ENCODE measurements around the gene MBD5.
"Not testable (repeated sequence)": the region's sequence is repeated elsewhere in the genome, so short reads cannot be mapped to it uniquely, and the experiment has no call there.

The MBD5 gene

DNA sequence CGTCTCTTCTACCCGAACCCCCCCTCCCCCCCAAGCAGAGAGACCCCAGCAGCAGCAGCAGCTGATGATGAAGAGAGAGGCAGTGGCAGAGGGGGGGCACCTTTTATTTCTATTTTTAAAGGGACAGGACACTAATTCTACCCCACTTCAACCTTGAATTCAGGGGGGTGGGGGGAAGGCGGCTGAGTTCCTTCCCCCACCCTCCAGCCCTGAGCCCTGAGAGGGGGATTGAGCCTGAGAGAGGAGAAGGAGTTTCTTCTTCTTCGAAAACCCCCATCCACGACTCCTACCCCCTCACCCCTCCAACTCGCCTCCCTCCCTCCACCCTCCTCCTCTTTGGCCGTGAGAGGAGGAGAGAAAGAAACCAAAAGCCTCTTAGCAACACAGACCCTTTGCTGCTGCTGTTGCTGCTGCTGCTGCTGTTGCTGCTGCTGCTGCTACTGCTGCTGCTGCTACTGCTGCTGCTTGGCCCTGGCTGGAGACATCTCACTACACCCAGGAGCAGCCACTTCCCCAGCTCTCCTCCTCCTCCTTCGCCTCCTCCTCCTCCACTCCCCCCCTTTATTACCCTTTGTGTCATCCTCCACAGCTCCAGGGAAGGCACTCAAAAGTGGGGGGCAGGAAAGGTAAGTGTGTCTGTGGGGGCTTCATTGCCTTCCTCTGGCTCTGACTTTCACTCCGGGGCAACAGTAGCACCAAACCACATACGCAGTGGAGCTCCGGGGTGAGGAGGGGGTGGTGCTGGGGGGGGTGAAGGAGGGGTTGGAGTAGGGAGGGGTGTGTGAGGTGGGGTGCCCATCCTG is at the start of gene MBD5:
TSS of gene MBD5 (plus strand) at position 33 of the 803 bp plus-strand sequence.
- DNase-seq (ENCODE audit: low spot score), result peak; percentile 43

DNA sequence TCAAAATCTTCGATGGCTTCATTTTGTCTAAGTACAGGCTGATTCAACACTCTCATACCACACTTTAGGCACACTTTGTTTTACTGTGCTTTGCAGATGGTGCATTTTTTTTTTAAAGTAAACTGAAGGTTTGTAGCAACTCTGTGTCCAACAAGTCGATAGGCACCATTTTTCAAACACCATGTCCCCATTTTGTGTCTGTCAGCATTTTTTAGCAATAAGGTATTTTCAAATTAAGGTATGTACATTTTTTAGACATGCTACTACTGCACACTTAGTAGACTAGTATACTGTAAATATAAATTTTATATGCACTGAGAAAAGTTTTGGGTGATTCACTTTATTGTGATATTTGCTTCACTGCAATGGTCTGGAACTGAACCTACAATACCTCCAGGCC is 44.8 kb upstream of the MBD5 start:
- no peak for DNase-seq (ENCODE audit: low spot score)

DNA sequence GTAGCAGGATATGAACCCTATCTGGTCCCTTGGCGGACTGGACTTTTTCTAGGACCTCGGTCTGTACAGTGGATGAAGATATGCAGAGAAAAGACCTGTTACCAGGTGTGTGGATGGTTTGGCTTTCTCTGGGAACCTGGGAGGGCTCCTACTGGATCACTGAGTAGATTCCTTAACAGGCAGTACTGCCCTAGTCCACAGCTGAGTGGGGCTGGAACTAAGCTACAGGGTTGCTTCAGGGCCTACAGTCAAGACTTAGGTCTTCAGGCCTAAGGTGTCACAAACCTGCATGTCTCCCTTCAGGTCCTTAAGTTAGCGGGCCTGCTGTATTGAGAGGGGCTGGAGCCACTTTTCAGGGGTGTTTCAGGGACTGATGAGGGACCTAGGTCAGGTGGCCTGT is 43.2 kb upstream of the MBD5 start:
- DNase-seq (ENCODE audit: low spot score), result no peak

DNA sequence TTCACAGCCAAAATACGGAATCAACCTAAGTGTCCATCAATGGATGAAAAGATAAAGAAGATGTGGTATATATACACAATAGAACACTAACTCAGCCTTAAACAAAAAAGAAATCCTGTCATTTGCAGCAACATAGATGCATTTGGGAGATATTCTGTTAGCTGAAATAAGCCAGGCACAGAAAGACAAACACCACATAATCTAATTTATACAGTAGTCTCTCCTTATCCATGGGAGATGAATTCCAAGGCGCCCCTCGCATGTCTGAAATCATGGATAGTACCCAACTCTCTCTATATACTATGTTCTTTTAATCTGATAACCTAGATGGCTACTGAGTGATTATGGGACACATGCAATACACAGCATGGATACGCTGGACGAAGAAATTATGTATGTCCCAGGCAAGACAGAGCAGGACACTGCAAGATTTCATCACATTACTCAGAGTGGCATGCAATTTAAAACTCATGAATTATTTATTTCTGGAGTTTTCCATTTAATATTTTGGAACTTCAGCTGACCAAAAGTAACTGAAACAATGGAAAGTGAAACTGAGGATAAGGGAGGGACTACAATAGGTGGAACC is 39.9 kb upstream of the MBD5 start:
- no peak for DNase-seq (ENCODE audit: low spot score)

DNA sequence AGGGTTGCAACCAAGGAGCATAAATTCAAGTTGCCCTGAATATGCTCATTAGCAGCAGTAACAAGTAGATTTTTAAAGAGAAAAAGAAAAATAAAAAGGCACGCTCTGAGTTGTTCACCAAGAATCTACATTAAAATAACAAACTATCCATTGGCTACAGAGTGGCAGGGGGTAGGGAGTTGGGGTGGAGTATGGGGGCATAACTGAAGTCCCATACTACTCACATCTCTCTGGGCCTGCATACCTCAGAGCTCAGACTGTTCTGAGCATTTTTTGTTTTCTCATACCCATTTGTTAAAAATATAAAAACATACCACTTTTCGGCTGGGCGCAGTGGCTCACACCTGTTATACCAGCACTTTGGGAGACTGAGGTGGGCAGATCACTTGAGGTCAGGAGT is 31.8 kb upstream of the MBD5 start:
- no peak for DNase-seq (ENCODE audit: low spot score)

DNA sequence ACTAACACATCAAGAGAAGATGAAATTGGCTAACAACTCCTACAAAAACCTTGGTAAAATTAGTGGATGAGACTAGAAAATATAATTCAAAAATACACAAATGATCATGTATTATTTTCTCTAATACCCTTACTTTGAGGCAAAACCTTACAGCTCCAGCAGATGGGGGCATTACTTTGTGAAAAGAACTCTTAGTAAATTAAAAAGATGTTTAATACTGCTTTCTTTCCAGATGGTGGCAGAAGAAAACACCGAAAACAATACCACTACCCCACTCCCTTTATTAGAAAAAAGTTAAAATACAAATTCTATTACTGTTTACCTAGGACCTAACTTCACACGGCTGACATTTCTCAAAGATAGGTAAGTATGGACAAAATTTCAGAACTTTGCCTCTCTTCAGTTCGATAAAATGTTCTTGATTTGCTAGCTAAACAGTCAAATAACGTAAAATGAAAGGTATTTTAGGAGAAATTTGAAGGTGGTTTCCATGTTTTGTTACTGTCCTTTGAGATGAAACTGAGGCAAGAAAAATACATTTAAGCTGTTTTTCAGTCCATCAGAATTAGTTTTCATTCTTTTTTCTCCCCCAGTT is 31.0 kb upstream of the MBD5 start:
- peak; percentile 23 for DNase-seq (ENCODE audit: low spot score)

DNA sequence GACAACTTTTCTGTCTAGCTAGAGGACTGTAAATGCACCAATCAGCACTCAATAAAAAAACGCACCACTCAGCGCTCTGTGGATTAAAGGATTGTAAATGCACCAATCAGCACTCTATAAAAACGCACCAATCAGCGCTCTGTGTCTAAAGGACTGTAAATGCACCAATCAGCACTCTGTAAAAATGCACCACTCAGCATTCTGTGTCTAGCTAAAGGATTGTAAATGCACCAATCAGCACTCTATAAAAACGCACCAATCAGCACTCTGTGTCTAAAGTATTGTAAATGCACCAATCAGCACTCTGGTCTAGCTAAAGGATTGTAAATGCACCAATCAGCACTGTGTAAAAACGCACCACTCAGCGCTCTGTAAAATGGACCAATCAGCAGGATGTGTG is 25.9 kb upstream of the MBD5 start:
- DNase-seq (ENCODE audit: low spot score), result not testable (repeated sequence)

DNA sequence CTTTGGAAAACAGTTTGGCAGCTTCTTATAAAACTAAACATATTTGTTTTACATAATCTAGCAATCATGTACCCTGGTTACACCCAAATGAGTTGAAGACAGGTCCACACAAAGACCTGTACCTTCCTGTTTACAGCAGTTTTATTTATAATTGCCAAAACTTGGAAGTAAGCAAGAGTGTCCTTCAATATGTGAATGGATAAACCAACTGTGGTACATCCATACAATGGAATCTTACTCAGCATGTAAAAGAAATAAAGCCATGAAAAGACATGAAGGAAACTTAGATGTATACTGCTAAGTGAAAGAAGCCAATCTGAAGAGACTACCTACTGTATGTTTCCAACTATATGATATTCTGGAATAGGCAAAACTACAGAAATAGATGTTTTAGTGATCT is 24.1 kb upstream of the MBD5 start:
- no peak for DNase-seq (ENCODE audit: low spot score)

DNA sequence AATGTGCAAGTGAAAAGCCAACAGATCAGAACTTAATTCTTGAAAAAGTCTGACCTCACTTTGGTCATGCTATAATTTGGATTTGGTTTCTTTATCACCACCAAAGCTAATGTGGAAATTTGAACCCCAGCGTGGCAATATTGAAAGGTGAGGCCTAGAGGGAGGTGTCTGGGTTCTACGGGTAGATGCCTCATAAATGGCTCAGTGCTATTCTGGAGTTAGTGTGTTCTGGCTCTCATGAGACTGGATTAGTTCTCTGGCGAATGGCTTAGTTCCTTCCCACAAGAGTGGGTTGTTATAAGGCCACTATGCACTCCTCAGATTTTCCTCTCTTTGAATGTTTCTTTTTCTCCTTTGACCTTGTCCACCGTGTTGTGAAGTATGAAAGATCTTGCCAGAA is 22.7 kb upstream of the MBD5 start:
- DNase-seq (ENCODE audit: low spot score), result no peak

DNA sequence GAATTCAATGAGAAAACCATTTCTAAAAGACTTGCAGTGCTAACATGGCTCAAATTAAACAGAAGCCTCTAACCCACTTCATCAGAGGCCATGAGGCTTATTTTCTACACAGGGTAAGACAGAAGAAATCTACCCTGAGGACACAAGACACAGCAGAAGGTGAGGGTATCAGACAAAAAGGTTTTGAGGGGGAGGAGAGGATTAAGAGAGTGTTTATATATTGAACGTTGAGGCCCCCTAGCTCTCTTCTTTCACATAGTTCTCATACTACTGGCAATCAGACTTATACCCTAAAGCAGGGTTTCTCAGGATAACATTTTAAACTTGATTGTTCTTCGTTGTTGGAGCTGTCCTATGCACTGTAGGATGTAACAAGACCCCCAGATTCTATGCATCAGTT is 21.8 kb upstream of the MBD5 start:
- no peak for DNase-seq (ENCODE audit: low spot score)

DNA sequence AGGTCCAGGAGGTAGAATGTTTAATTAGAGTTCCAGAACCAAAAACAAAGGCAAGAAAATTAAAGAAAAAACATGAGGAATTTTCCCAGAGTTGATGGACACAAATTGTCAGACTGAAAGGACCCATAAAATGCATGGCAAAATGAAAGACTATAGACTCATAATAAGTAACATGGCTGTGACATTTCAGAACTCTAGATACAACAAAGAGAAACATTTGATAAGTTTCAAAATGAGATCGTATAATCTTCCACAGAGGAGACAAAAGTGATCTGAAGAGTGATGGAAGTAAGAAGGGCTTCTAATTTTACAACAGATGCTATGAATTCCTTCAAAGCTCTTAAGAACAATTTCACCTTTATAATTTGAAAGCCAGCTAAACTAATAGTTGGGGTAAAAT is 20.8 kb upstream of the MBD5 start:
- no peak for DNase-seq (ENCODE audit: low spot score)

DNA sequence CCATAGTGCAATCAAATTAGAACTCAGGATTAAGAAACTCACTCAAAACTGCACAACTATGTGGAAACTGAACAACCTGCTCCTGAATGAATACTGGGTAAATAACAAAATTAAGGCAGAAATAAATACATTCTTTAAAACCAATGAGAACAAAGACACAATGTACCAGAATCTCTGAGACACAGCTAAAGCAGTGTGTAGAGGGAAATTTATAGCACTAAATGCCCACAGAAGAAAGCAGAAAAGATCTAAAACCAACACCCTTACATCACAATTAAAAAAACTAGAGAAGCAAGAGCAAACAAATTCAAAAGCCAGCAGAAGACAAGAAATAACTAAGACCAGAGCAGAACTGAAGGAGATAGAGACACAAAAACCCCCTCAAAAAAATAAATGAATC is 18.5 kb upstream of the MBD5 start:
- DNase-seq (ENCODE audit: low spot score), result not testable (repeated sequence)

DNA sequence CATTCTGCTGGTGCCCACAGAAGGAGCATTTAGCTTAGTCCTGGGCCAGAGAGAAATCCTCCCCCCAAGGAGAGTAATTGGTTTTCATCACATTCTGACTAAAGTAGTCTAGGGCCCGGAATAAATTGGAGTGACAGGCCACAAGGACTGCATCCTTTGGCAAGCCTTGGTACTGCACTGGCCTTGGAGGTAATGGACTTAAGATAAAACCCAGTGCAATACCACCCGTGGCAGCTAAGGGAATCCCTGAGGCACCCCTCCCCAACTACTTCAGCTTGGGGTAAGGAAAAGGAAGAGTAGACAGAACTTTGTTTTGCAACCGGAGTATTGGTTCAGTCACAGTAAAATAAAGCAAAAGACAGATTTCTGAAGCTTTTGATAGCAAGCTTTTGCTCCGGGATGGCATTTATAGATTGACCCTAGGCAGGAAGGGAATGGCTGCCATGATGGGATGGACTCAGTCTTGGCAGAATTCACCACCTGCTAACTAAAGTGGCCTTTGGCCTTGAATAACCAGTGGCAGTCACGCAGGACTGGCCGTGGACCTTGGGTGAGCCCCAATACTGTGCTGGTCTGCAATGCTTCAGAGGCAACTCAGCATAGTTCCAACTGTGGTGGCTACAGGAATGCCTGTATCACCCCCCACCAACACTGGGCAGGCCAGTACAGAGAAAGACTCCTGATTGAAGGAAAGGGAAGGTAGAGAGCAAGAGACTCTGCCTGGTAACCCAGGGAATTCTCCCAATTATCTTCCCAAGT is 14.5 kb upstream of the MBD5 start:
- DNase-seq (ENCODE audit: low spot score), result peak; percentile 6

DNA sequence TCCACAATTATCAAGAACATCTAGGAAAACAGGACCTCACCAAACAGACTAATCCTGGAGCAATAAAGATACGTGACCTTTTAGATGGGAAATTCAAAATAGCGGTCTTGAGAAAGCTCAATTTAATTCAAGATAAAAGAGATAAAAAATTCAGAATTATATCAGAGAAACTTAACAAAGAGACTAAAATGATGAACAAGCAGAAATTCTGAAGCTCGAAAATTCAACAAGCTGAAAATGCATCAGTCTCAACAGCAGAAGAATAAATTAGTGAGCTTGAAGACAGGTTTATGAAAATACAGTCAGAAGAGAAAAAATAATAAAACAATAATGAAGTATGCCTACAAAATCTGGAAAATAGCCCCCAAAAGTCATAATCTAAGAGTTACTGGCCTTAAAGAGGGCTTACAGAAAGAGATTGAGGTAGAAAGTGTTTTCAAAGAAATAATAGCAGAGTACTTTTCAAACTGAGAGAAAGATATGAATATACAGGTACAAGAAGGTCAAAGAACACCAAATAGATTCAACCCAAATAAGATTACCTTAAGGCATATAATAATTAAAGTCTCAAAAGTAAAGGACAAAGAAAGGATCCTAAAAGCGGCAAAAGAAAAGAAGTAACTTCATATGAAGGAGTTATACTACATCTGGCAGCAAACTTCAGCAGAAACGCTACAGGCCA is 13.5 kb upstream of the MBD5 start:
- no peak for DNase-seq (ENCODE audit: low spot score)

DNA sequence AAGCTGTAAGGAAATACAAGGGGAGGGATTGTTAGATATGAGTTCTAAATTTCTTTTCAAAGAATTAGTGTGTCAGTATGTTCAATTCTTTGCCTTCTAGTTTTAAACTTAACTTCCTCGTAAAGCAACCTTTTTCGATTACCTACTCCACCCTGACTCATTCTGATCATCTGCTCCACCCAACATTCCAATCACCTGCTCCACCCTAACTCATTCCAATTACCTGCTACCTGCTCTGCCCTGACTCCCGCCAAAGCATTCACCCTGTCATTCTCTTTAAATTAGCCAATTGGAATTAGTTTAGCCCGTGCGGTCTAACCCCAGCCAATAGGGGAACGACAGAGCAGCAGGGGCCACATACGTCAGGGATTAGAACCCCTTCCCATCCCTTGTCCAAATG is 12.5 kb upstream of the MBD5 start:
- not testable (repeated sequence) for DNase-seq (ENCODE audit: low spot score)

DNA sequence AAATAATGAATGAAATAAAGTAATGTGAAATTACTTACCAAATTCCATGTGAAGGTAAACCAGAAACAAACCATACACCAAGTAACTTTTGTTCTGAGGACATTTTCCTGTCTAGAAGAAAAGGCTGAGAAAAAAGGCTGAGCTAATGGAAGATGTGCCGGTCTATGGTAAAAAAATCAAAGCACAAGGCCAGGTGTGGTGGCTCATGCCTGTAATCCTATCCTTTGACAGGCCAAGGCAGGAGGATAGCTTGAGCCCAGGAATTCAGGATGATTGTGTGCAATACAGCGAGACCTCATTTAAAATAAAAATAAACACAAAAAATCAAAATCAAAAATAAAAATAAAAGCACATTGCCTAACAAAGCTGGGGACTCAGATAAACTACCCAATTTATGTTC is 7.0 kb upstream of the MBD5 start:
- no peak for DNase-seq (ENCODE audit: low spot score)

DNA sequence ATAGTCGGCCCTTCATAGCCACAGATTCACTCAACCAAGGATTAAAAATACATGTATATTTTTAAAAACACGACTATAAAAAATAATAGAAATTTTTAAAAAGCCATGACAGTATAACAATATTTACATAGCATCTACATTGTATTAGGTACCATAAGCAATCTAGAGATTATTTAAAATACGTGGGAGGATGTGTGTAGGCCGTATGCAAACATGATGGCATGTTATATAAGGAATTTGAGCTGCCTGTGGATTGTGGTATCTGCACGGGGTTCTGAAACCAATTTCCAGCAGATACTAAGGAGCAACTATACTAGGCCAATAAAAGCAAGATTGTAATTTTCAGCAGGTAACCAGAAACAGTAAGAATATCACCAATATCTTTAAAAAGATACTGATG is 6.3 kb upstream of the MBD5 start:
- no peak for DNase-seq (ENCODE audit: low spot score)

DNA sequence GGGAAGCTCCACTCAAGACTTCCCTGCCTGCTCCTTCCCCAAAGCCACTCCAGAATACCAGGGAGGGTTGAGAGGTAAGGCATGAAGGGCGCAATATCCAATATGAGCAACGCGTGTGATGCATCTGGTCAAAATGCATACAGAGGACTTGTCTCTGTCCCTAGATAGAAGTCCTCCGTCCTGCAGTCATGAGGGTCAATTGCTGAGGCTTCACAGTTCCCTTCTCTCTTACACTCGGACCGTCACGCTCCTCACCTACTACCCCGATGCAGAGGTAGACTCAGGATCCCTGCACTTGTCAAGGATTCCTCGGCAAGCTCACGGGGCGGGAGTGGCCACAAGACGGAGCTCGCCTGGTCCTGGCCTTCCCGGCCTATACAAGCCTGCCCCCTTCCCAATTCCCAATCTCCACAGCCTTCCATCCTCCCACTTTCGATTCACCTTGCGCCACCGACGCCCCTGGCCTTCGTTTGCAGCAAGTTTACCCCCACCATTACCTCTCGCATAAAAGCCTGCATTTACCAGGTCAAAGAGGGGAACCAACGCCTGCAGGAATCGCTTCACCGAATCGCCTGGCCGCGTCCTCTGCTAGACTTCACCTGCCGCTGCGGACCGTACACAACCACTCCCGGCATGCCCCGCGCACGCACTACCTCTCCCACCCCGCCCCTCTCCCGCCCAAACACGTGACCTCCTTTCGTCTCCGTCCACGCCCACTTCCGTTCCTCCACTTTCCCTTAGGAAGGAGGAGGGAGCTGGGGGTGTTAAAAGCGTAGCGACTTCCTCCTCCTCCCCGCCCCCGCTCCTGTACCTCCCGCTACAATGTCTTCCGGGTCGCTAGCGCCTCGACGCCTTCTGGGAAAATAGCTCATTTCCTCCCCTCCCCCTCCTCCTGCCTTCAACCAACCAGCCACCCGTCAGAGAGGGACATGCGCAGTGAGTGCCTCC is 506 bp upstream of the MBD5 start, which contains the start of gene ORC4:
TSS of gene ORC4 (minus strand) at position 627 of the 948 bp plus-strand sequence. CDS start 44,779 bp downstream, outside the sequence.
- DNase-seq (ENCODE audit: low spot score), result peak; percentile 85

DNA sequence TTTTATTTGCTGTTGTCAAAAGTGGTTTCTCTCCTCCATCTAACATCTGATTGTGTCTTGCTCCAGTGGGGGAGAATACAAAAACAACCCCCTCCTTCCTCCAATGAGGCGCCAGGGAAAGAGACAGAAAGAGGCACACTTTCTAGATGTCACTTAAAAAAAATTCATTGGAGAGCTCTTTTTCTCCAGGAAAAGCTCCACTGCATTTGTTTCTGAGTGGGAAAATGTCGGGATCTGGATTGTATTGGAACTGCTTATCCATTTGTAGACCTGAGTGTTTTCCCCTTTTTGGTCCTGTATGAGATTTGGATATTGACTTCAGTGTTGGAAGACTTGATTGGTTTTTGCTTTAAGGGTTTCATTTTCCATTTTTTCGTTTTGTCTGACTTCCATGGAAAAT is 995 bp downstream of the MBD5 start:
- no peak for DNase-seq (ENCODE audit: low spot score)

DNA sequence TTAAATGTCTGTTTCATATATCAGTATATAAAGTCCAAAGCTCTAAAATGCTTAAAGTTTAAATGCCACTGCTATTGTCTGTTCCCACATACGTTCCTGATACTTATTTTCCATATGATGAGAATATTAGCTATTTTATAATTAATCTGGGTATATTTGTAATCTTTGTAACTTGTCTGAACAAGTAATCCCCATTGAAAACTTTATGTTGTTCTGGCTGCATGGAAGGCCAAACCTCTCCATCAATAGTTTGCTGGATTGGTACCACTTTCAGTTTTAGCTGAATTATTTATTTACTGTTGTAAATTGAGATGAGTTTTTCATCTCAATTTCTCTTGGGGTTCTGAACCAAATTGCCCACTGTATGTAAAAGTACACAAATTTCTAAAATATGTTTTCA is 1.5 kb downstream of the MBD5 start:
- DNase-seq (ENCODE audit: low spot score), result no peak

DNA sequence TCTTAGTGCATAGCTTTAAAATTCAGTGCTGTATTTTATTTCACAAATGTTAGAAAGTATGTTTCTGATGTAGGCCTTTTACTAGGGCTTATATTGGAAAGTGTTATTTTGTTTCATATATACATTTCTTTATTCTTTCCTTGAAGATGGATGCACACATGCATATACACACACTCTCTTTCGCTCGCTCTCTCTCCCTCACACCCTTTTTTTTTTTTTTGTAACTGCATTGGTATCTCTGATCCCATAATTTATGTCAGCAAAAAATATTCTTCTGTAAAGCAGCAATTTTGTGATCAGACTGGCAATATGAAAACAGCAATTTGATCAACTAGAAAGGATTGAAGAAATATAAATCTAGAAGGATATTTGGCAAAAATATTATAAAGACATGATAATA is 2.0 kb downstream of the MBD5 start:
- DNase-seq (ENCODE audit: low spot score), result no peak

Measured in HuH-7 (cell line).